Gastrocnemius medialis (tissue), 4 donors: ENCODE results near the gene PHKG2. TPM values are rescaled to one million over a fixed set of nuclear protein-coding genes. Genes with fewer than 3 reads are reported as not detected.

Experiments
- ATAC-seq, 2 donors: fragments of 150-250 bp; one replicate each; pipeline ENCODE4 v1.9.1; 2016
- DNase-seq, 2 donors: peaks; one replicate each; pipeline ENCODE4 v3.0.0-alpha.2; 2019
- H3K27ac ChIP-seq, 4 donors: fragments of 200-600 bp; sonication (generic); 1 replicate in 1 of 4; 2 replicates in 3 of 4; pipeline ENCODE4 v1.5.1; 2016 to 2018; ENCODE audit warnings: mild to moderate bottlenecking in 2 of 4, moderate library complexity in 1 of 4
- H3K27me3 ChIP-seq, 3 donors: fragments of 200-600 bp; sonication (generic) in 2 of 3; 1 replicate in 1 of 3; 2 replicates in 2 of 3; pipeline versions ENCODE4 v1.5.1 to v1.6.0; 2016 to 2019; ENCODE audit warnings: mild to moderate bottlenecking in 1 of 3, moderate library complexity in 1 of 3
- H3K36me3 ChIP-seq, 2 donors: fragments of 200-600 bp; sonication (generic) in 1 of 2; one replicate each; pipeline ENCODE4 v1.5.1; 2017 to 2018
- H3K4me1 ChIP-seq, 2 donors: fragments of 200-600 bp; sonication (generic) in 1 of 2; one replicate each; pipeline ENCODE4 v1.5.1; 2016 to 2017; ENCODE audit warnings: mild to moderate bottlenecking in 2 of 2
- H3K4me3 ChIP-seq, 4 donors: fragments of 200-600 bp; sonication (generic) in 3 of 4; 1 replicate in 1 of 4; 2 replicates in 3 of 4; pipeline ENCODE4 v1.5.1; 2016 to 2019; ENCODE audit warnings: mild to moderate bottlenecking in 2 of 4
- H3K9me3 ChIP-seq, 3 donors: fragments of 200-600 bp; sonication (generic) in 2 of 3; 1 replicate in 1 of 3; 2 replicates in 2 of 3; pipeline ENCODE4 v1.5.1; 2016 to 2019
- POLR2A ChIP-seq, 2 donors: fragments of 450-650 bp; IDR thresholded peaks; one replicate each; pipeline ENCODE4 v1.6.1; 2017; ENCODE audit warnings: antibody characterized with exemption in 2 of 2, mild to moderate bottlenecking in 2 of 2, moderate library complexity in 2 of 2
- in situ Hi-C, 4 donors: fragments of 200-750 bp; cut with MboI; loops; one replicate each; pipeline versions ENCODE4 v1.15.0 to v1.8.0; 2017; ENCODE audit warnings: low sequenced_read_pairs in 4 of 4
- intact Hi-C: fragments of 100-400 bp; cut with DNase I; formaldehyde crosslinking; loops from one replicate; pipeline ENCODE4 v1.15.1; 2023; ENCODE audit warnings: low total_unique reads
- total RNA-seq, 4 donors: library from RNA; depleted of rRNA; stranded (reverse); fragments of >200 nt; gene quantifications; one replicate each; pipeline versions ENCODE4 v1.1.0 to v1.2.3, GENCODE V29; 2016
- TF ChIP-seq, protein P1 (sequence below), 5 experiments: fragments of 450-650 bp in 3 of 5; fragments of 200-600 bp in 2 of 5; sonication (generic) in 2 of 5; IDR thresholded peaks in 4 of 5; conservative IDR thresholded peaks in 1 of 5; 1 replicate in 4 of 5; 2 replicates in 1 of 5; pipeline ENCODE4 v1.5.1; 2016 to 2019; ENCODE audit warnings: antibody characterized with exemption in 5 of 5, mild to moderate bottlenecking in 3 of 5, moderate library complexity in 3 of 5

The PHKG2 gene
- total RNA-seq, 4 donors from 2014 or later, result 8.8 to 30.0 (median 21.6) TPM

DNA sequence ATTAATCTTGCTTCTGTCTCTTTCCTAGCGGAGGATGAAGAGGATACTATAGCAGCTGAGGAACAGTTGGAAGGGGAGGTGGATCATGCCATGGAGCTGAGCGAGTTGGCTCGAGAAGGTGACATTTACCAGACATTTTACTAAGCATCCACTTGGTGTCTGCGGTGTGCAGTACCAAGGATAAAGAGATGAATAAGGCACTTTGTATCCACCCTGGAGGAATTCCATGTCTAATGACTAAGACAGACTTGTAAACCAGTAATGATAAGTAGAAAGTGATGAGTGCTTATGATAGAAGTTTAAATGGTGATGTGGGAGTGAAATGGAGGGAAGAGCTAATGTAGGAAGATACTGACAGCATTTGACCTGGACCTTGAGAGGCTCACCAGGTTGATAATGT lies 37.3 kb upstream of the PHKG2 start:
- Histone ChIP-seq H3K27ac (no peak overlapping the region), H3K4me1 (no peaks in the 10 kb centered on the region), H3K9me3 (no peaks in the 10 kb centered on the region), H3K4me3 (no peak overlapping the region), H3K27me3 (no peaks in the 10 kb centered on the region), H3K36me3 (peaks cover 9 to 100% of the 10 kb centered on the region in 2 donors)
- in situ Hi-C loops (no loop called here), intact Hi-C loops (no loop called here)
- TF ChIP-seq, protein P1, sequence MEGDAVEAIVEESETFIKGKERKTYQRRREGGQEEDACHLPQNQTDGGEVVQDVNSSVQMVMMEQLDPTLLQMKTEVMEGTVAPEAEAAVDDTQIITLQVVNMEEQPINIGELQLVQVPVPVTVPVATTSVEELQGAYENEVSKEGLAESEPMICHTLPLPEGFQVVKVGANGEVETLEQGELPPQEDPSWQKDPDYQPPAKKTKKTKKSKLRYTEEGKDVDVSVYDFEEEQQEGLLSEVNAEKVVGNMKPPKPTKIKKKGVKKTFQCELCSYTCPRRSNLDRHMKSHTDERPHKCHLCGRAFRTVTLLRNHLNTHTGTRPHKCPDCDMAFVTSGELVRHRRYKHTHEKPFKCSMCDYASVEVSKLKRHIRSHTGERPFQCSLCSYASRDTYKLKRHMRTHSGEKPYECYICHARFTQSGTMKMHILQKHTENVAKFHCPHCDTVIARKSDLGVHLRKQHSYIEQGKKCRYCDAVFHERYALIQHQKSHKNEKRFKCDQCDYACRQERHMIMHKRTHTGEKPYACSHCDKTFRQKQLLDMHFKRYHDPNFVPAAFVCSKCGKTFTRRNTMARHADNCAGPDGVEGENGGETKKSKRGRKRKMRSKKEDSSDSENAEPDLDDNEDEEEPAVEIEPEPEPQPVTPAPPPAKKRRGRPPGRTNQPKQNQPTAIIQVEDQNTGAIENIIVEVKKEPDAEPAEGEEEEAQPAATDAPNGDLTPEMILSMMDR (IDR thresholded peaks at IDR 0.05 in 4 of 5, conservative IDR thresholded peaks at IDR 0.05 in 1 of 5), result no peak
- no peak for TF ChIP-seq POLR2A (IDR thresholded peaks at IDR 0.05)
- DNase-seq, result no peak
- no peak for ATAC-seq

DNA sequence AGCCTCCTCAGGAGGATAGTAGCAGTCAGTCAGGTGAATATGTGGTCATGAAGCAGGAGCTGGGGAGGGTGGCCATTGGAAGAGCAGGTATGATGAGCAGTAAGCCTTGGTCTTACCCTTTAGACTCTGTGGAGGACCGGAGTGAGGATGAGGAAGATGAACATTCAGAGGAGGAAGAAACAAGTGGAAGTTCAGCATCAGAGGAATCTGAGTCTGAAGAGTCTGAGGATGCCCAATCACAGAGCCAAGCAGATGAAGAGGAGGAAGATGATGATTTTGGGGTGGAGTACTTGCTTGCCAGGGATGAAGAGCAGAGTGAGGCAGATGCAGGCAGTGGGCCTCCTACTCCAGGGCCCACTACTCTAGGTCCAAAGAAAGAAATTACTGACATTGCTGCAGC lies 36.5 kb upstream of the PHKG2 start:
- no peaks in the 10 kb centered on the region for H3K4me1 ChIP-seq
- DNase-seq (no peak), ATAC-seq (no peak)
- H3K27ac ChIP-seq, result no peak overlapping the region
- intact Hi-C loops (no loop called here), in situ Hi-C loops (no loop called here)
- no peaks in the 10 kb centered on the region for H3K27me3 ChIP-seq
- no peaks in the 10 kb centered on the region for H3K9me3 ChIP-seq
- H3K4me3 ChIP-seq, result no peak overlapping the region
- TF ChIP-seq, protein P1 (IDR thresholded peaks at IDR 0.05 in 4 of 5, conservative IDR thresholded peaks at IDR 0.05 in 1 of 5), result no peak
- no peak for TF ChIP-seq POLR2A (IDR thresholded peaks at IDR 0.05)
- H3K36me3 ChIP-seq, result peaks cover 9 to 100% of the 10 kb centered on the region in 2 donors

DNA sequence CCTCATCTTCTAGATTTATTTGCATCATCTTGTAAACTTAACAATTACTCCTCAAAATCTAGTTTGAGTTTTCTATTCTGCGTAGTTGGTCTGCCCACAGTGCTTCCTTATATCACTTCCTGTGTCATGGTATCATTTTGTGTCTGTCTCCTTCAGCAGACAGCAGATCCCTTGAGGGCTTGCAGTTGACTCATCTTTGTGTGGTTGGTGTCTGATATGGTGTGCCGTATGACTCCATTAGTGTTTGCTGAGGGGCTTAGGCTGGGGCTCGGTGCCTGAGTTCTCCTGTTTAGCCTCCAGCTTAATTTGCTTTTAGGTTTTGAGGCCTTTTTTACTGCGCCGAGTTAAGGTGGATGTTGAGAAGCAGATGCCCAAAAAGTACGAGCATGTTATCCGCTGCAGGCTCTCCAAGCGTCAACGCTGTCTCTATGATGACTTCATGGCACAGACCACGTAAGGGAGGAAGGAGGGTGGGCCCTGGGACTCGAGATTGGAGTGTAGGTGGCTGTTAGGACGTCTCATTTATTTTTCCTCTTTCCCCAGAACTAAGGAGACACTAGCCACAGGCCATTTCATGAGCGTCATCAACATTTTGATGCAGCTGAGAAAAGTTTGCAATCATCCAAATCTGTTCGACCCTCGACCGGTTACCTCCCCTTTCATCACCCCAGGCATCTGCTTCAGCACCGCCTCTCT lies 32.3 kb upstream of the PHKG2 start:
- H3K36me3 ChIP-seq, result peaks cover 4 to 97% of the 10 kb centered on the region in 2 donors
- TF ChIP-seq, protein P1 (IDR thresholded peaks at IDR 0.05 in 4 of 5, conservative IDR thresholded peaks at IDR 0.05 in 1 of 5), result no peak
- TF ChIP-seq POLR2A (IDR thresholded peaks at IDR 0.05), result no peak
- H3K4me3 ChIP-seq, result no peak overlapping the region
- in situ Hi-C loops, result no loop called here
- DNase-seq (no peak), ATAC-seq (no peak)
- H3K9me3 ChIP-seq, result no peaks in the 10 kb centered on the region
- intact Hi-C loops, result no loop called here
- H3K27me3 ChIP-seq, result no peaks in the 10 kb centered on the region
- H3K4me1 ChIP-seq, result no peaks in the 10 kb centered on the region
- H3K27ac ChIP-seq, result no peak overlapping the region

DNA sequence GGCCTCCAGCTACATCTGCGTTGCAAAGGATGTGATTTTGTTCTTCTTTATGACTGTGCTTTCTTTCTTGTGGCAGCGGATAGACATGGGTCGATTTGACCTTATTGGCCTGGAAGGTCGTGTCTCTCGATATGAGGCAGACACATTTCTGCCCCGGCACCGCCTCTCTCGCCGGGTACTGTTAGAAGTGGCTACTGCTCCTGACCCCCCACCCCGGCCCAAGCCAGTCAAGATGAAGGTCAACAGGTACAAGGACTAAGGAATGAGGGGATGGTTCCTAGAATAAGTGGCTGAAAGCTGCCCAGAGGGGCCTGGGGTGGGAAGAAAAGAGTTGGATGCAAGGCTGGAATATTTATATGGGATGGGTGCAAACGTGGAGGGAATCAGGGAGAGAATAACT lies 28.1 kb upstream of the PHKG2 start:
- ATAC-seq (no peak), DNase-seq (no peak)
- no peaks in the 10 kb centered on the region for H3K27me3 ChIP-seq
- no peaks in the 10 kb centered on the region for H3K4me1 ChIP-seq
- no peaks in the 10 kb centered on the region for H3K9me3 ChIP-seq
- H3K4me3 ChIP-seq, result no peak overlapping the region
- H3K36me3 ChIP-seq, result peaks cover 0 to 97% of the 10 kb centered on the region in 2 donors
- intact Hi-C loops (no loop called here), in situ Hi-C loops (no loop called here)
- H3K27ac ChIP-seq, result no peak overlapping the region
- TF ChIP-seq, protein P1 (IDR thresholded peaks at IDR 0.05 in 4 of 5, conservative IDR thresholded peaks at IDR 0.05 in 1 of 5), result no peak
- TF ChIP-seq POLR2A (IDR thresholded peaks at IDR 0.05), result no peak

DNA sequence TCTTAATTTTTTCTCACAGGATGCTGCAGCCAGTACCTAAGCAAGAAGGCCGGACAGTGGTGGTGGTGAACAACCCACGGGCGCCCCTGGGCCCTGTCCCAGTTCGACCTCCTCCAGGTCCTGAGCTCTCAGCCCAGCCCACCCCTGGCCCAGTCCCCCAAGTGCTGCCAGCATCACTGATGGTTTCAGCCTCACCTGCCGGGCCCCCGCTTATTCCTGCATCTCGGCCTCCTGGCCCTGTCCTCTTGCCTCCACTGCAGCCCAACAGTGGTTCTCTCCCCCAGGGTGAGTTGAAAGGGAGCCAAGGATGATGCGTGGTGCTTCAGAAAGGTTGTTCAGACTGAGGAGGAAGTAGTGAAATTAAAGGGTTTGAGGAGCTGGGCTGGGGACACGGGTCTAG lies 27.5 kb upstream of the PHKG2 start:
- H3K9me3 ChIP-seq, result no peaks in the 10 kb centered on the region
- no peak for ATAC-seq
- no peak overlapping the region for H3K4me3 ChIP-seq
- peaks cover 0 to 97% of the 10 kb centered on the region in 2 donors for H3K36me3 ChIP-seq
- no peaks in the 10 kb centered on the region for H3K4me1 ChIP-seq
- intact Hi-C loops (no loop called here), in situ Hi-C loops (no loop called here)
- no peak for TF ChIP-seq POLR2A (IDR thresholded peaks at IDR 0.05)
- TF ChIP-seq, protein P1 (IDR thresholded peaks at IDR 0.05 in 4 of 5, conservative IDR thresholded peaks at IDR 0.05 in 1 of 5), result no peak
- H3K27me3 ChIP-seq, result no peaks in the 10 kb centered on the region
- H3K27ac ChIP-seq, result no peak overlapping the region
- no peak for DNase-seq
